IPS DF 6.9 (cell line): ENCODE results near the gene EDARADD.

Source experiments
- DNase-seq: peaks from one replicate; pipeline ENCODE4 v3.0.0-alpha.2; 2013; ENCODE audit warnings: low read depth, low spot score
- H3K27ac ChIP-seq: one replicate; pipeline ENCODE4 v1.5.1; 2013; ENCODE audit warnings: low read length, control low read depth
- H3K27me3 ChIP-seq: 2 replicates; pipeline ENCODE4 v1.6.1; 2013; ENCODE audit warnings: mild to moderate bottlenecking, low read length; ENCODE audit not compliant: control insufficient read depth, insufficient read depth
- H3K36me3 ChIP-seq: 2 replicates; pipeline ENCODE4 v1.6.1; 2013; ENCODE audit warnings: low read length; ENCODE audit not compliant: control insufficient read depth, insufficient read depth
- H3K4me1 ChIP-seq: 2 replicates; pipeline ENCODE4 v1.6.1; 2013; ENCODE audit warnings: low read length; ENCODE audit not compliant: control insufficient read depth, insufficient read depth
- H3K4me3 ChIP-seq: 2 replicates; pipeline ENCODE4 v1.5.1; 2013; ENCODE audit warnings: mild to moderate bottlenecking, low read length
- H3K9me3 ChIP-seq: 2 replicates; pipeline ENCODE4 v1.6.1; 2013; ENCODE audit warnings: low read length, inconsistent platforms; ENCODE audit not compliant: control insufficient read depth, insufficient read depth
- WGBS: extraction: QIAGEN DNeasy Blood & Tissue Kit; methylation state at CpG from one replicate; pipeline ENCODE4 v1.1.7; 2013; ENCODE audit warnings: mixed read lengths, missing lambda C conversion rate; ENCODE audit not compliant: insufficient read length, insufficient coverage; 5-methylcytosine and 5-hydroxymethylcytosine counted together

EDARADD gene

GRCh38 chr1:236391008-236391407 lies 3.1 kb upstream of the EDARADD start:
- no peaks in the 10 kb centered on the region for H3K9me3 ChIP-seq
- H3K36me3 ChIP-seq: no peaks in the 10 kb centered on the region
- no peak overlapping the region for H3K4me3 ChIP-seq
- H3K27ac ChIP-seq: no peak overlapping the region
- DNase-seq: no peak
- no peaks in the 10 kb centered on the region; the same call in 1 of the 2 replicates for H3K27me3 ChIP-seq
- WGBS: no CpG with 5 or more reads among the region's 5 CpGs
- no peaks in the 10 kb centered on the region for H3K4me1 ChIP-seq

- no CpG with 5 or more reads among the region's 2 CpGs for WGBS
- H3K27me3 ChIP-seq: no peaks in the 10 kb centered on the region; the same call in 1 of the 2 replicates
- DNase-seq: no peak
- H3K27ac ChIP-seq: no peak overlapping the region
- 0 out of 2 replicates have a peak, but pooled peaks cover 1% of the 10 kb centered on the region for H3K4me1 ChIP-seq
- H3K4me3 ChIP-seq: no peak overlapping the region
- H3K36me3 ChIP-seq: no peaks in the 10 kb centered on the region
- H3K9me3 ChIP-seq: no peaks in the 10 kb centered on the region
These were observed 1.9 kb upstream of the EDARADD start for GRCh38 chr1:236392182-236392581.

- Histone ChIP-seq H3K27ac (no peak overlapping the region), H3K9me3 (no peaks in the 10 kb centered on the region), H3K27me3 (no peaks in the 10 kb centered on the region; the same call in 1 of the 2 replicates), H3K4me1 (0 out of 2 replicates have a peak, but pooled peaks cover 2% of the 10 kb centered on the region), H3K4me3 (peak overlapping the region; percentile 86; the same call in 1 of the 2 replicates), H3K36me3 (no peaks in the 10 kb centered on the region)
- no CpG with 5 or more reads among the region's 17 CpGs for WGBS
- DNase-seq: no peak
These were observed 768 bp downstream of the EDARADD start for GRCh38 chr1:236394879-236395229.

- Histone ChIP-seq H3K9me3 (no peaks in the 10 kb centered on the region), H3K4me3 (peak overlapping the region; percentile 86), H3K4me1 (0 out of 2 replicates have a peak, but pooled peaks cover 4% of the 10 kb centered on the region), H3K36me3 (no peaks in the 10 kb centered on the region), H3K27me3 (no peaks in the 10 kb centered on the region; the same call in 1 of the 2 replicates), H3K27ac (no peak overlapping the region)
- DNase-seq: no peak
- no CpG with 5 or more reads among the region's 86 CpGs for WGBS
These were observed 1.3 kb downstream of the EDARADD start for GRCh38 chr1:236395230-236395946.

- Histone ChIP-seq H3K9me3 (no peaks in the 10 kb centered on the region), H3K4me1 (0 out of 2 replicates have a peak, but pooled peaks cover 4% of the 10 kb centered on the region), H3K27me3 (no peaks in the 10 kb centered on the region; the same call in 1 of the 2 replicates), H3K27ac (no peak overlapping the region), H3K36me3 (no peaks in the 10 kb centered on the region), H3K4me3 (peak overlapping the region; percentile 86)
- no peak for DNase-seq
- WGBS: no CpG with 5 or more reads among the region's 24 CpGs
These were observed 2.0 kb downstream of the EDARADD start for GRCh38 chr1:236395947-236396664.

- H3K4me3 ChIP-seq: no peak overlapping the region
- no peaks in the 10 kb centered on the region for H3K36me3 ChIP-seq
- no peak overlapping the region for H3K27ac ChIP-seq
- H3K27me3 ChIP-seq: no peaks in the 10 kb centered on the region; the same call in 1 of the 2 replicates
- WGBS: no CpG with 5 or more reads among the region's 2 CpGs
- no peaks in the 10 kb centered on the region for H3K9me3 ChIP-seq
- H3K4me1 ChIP-seq: 0 out of 2 replicates have a peak, but pooled peaks cover 4% of the 10 kb centered on the region
- no peak for DNase-seq
These were observed 2.6 kb downstream of the EDARADD start for GRCh38 chr1:236396665-236397043.

- H3K4me3 ChIP-seq: no peak overlapping the region
- WGBS: no CpG with 5 or more reads among the region's 4 CpGs
These were observed 3.2 kb downstream of the EDARADD start for GRCh38 chr1:236397173-236397759.

GRCh38 chr1:236398538-236398937 lies 4.5 kb downstream of the EDARADD start:
- Histone ChIP-seq H3K36me3 (no peaks in the 10 kb centered on the region), H3K4me1 (0 out of 2 replicates have a peak, but pooled peaks cover 4% of the 10 kb centered on the region), H3K9me3 (no peaks in the 10 kb centered on the region), H3K4me3 (no peak overlapping the region), H3K27me3 (no peaks in the 10 kb centered on the region; the same call in 1 of the 2 replicates), H3K27ac (no peak overlapping the region)
- no peak for DNase-seq
- WGBS: no CpG with 5 or more reads among the region's 10 CpGs

More at GRCh38 chr1:236397173-236397759, 3.2 kb downstream of the EDARADD start:
- 0 out of 2 replicates have a peak, but pooled peaks cover 4% of the 10 kb centered on the region for H3K4me1 ChIP-seq
- DNase-seq: no peak
- H3K36me3 ChIP-seq: no peaks in the 10 kb centered on the region
- no peaks in the 10 kb centered on the region for H3K9me3 ChIP-seq
- H3K27me3 ChIP-seq: no peaks in the 10 kb centered on the region; the same call in 1 of the 2 replicates
- H3K27ac ChIP-seq: no peak overlapping the region

GRCh38 chr1:236400061-236400603 lies 6.0 kb downstream of the EDARADD start:
- no CpG with 5 or more reads among the region's 8 CpGs for WGBS
- H3K27me3 ChIP-seq: no peaks in the 10 kb centered on the region; the same call in 1 of the 2 replicates
- 0 out of 2 replicates have a peak, but pooled peaks cover 4% of the 10 kb centered on the region for H3K4me1 ChIP-seq
- H3K27ac ChIP-seq: no peak overlapping the region
- H3K9me3 ChIP-seq: no peaks in the 10 kb centered on the region
- DNase-seq: no peak
- H3K4me3 ChIP-seq: no peak overlapping the region
- H3K36me3 ChIP-seq: no peaks in the 10 kb centered on the region

- no peak for DNase-seq
- Histone ChIP-seq H3K9me3 (no peaks in the 10 kb centered on the region), H3K4me1 (0 out of 2 replicates have a peak, but pooled peaks cover 3% of the 10 kb centered on the region), H3K36me3 (no peaks in the 10 kb centered on the region), H3K27me3 (no peaks in the 10 kb centered on the region), H3K27ac (no peak overlapping the region), H3K4me3 (no peak overlapping the region)
- WGBS: no CpG with 5 or more reads among the region's 7 CpGs
These were observed 7.6 kb downstream of the EDARADD start for GRCh38 chr1:236401698-236402097.
